Heart left ventricle (tissue), 16 donors: Measurements from ENCODE around the gene ZNF837. TPM values are rescaled to one million over a fixed set of nuclear protein-coding genes. Genes with fewer than 3 reads are reported as not detected.

ENCODE experiments used
- ATAC-seq, 4 donors: fragments of 200-7000 bp; cut with Tn5 transposase; one replicate each; pipeline ENCODE4 v1.9.1; 2020 to 2022; ENCODE audit warnings: moderate library complexity in 4 of 4, mild to moderate bottlenecking in 3 of 4, moderate number of reproducible peaks in 1 of 4
- DNase-seq, 5 donors: peaks; one replicate each; pipeline ENCODE4 v3.0.0-alpha.2; 2020
- H3K27ac ChIP-seq, 12 donors: fragments of 200-600 bp; sonication (generic) in 4 of 12; one replicate each; pipeline versions ENCODE4 v1.5.0 to v1.8.0; 2016 to 2022; ENCODE audit warnings: mild to moderate bottlenecking in 2 of 12
- H3K27me3 ChIP-seq, 9 donors: fragments of 200-600 bp; sonication (generic) in 2 of 9; one replicate each; pipeline versions ENCODE4 v1.5.1 to v1.8.0; 2016 to 2022; ENCODE audit warnings: mild to moderate bottlenecking in 3 of 9
- H3K36me3 ChIP-seq, 9 donors: fragments of 200-600 bp; sonication (generic) in 2 of 9; one replicate each; pipeline versions ENCODE4 v1.5.0 to v1.8.0; 2018 to 2022; ENCODE audit warnings: mild to moderate bottlenecking in 2 of 9
- H3K4me1 ChIP-seq, 12 donors: fragments of 200-600 bp; sonication (generic) in 4 of 12; one replicate each; pipeline versions ENCODE4 v1.5.0 to v1.8.0; 2016 to 2022; ENCODE audit warnings: mild to moderate bottlenecking in 3 of 12
- H3K4me3 ChIP-seq, 12 donors: fragments of 200-600 bp; sonication (generic) in 4 of 12; one replicate each; pipeline versions ENCODE4 v1.5.0 to v1.8.0; 2017 to 2022; ENCODE audit warnings: mild to moderate bottlenecking in 9 of 12, moderate library complexity in 4 of 12
- H3K9me3 ChIP-seq, 12 donors: fragments of 200-600 bp; sonication (generic) in 4 of 12; one replicate each; pipeline versions ENCODE4 v1.5.0 to v1.8.0; 2016 to 2022; ENCODE audit warnings: mild to moderate bottlenecking in 1 of 12
- CTCF ChIP-seq, 12 donors: fragments of 200-600 bp; sonication (generic) in 4 of 12; IDR thresholded peaks; one replicate each; pipeline versions ENCODE4 v1.5.0 to v1.8.0; 2018 to 2022; ENCODE audit warnings: antibody characterized with exemption in 12 of 12, mild to moderate bottlenecking in 5 of 12
- POLR2A ChIP-seq, 2 donors: fragments of 450-650 bp; IDR thresholded peaks; one replicate each; pipeline ENCODE4 v1.6.1; 2017; ENCODE audit warnings: antibody characterized with exemption in 2 of 2, mild to moderate bottlenecking in 2 of 2, moderate library complexity in 2 of 2
- WGBS, 4 donors: extraction: QIAGEN DNeasy Blood & Tissue Kit in 2 of 4; methylation state at CpG; one replicate each; pipeline versions ENCODE4 v1.1.5 to v1.1.7; 2013 to 2018; 5-methylcytosine and 5-hydroxymethylcytosine counted together
- intact Hi-C, 10 donors: fragments of 100-400 bp; cut with DNase I; formaldehyde crosslinking; loops; one replicate each; pipeline versions ENCODE4 v1.11.1 to v1.14.2; 2022
- polyA plus RNA-seq, 2 donors: library from polyadenylated mRNA; stranded (reverse); fragments of 200-250 nt; gene quantifications; one replicate each; pipeline ENCODE4 v1.2.3, GENCODE V29; 2013
- total RNA-seq, 9 donors: library from RNA; depleted of rRNA in 2 of 9; stranded (reverse); fragments of >200 nt in 2 of 9; fragmentation: NEBNext Ultra II Directional in 3 of 9; extraction: Animal tissue kit (Norgen Biotek cat#: 25700) in 3 of 9; gene quantifications; one replicate each; pipeline versions ENCODE4 v1.1.0 to v1.2.4, GENCODE V29; 2016 to 2023
- donor health status: ischemic (EF 13 %, LVEDD 7.1; RV severe dilation, severe dysfunction).
- donor health status: healthy with polysubstance abuse.
- donor health status: DM: no; HTN: yes; CAD: no.
- donor health status: DM: no; HTN: no; CAD: no.
- donor health status: ischemic (EF 25% LVEDD 6.9; RV normal size, moderate dysfunction).
- donor health status: ischemic (EF 25% LVEDD 5.7; RV mildly dilated, moderate dysfunction).
- donor health status: healthy.
- donor health status: DM: yes; HTN: yes; CAD: no.
- donor health status: ischemic (EF 35%, LVEDD 5.7; RV mildly dilated, moderate dysfunction).
- donor health status: nonischemic (EF 11% LVEDD 7.7; RV severe dilation, severe dysfunction).
- donor health status: DM: yes; HTN: yes; CAD: no.
- donor health status: PGD.
- donor health status: ischemic (EF 29% LVEDD 5.4; RV normal size, mild dysfunction).
- donor health status: nonischemic (EF 23%, LVEDD 6.1; RV moderate dilation, normal function).

The ZNF837 gene
- total and polyA plus RNA-seq, 11 donors, result 0.17 to 0.75 (median 0.57) TPM; not detected in 2

- DNase-seq (no peak), ATAC-seq (no peak)
- H3K4me3 ChIP-seq, result no peak within 1 kb of the TSS
- 64 to 84% (median 76%) methylated on average over 8 to 26 of the region's 26 CpGs for WGBS, 4 donors
- TF ChIP-seq POLR2A (IDR thresholded peaks at IDR 0.05), result no peak
- TF ChIP-seq CTCF (IDR thresholded peaks at IDR 0.05), result no peak
- H3K27ac ChIP-seq, result no peak within 1 kb of the TSS
- H3K36me3 ChIP-seq, result no peaks in the 10 kb centered on the region
- intact Hi-C loops, result no loop called here
- no peaks in the 10 kb centered on the region for H3K9me3 ChIP-seq
- peaks cover 9 to 72% (median 28%) of the 10 kb centered on the region in 9 donors for H3K27me3 ChIP-seq
- H3K4me1 ChIP-seq, result peaks cover 0 to 42% (median 23%) of the 10 kb centered on the region in 12 donors
Measured at GRCh38 chr19:58352760-58353671, 27.8 kb downstream of the ZNF837 start, which contains the start of gene A1BG. TSS of gene A1BG (minus strand) at chr19:58353492. CDS start at chr19:58353437, 55 bp downstream.

- Histone ChIP-seq H3K9me3 (no peaks in the 10 kb centered on the region), H3K27ac (no peak overlapping the region), H3K36me3 (no peaks in the 10 kb centered on the region), H3K4me3 (no peak overlapping the region), H3K27me3 (peaks cover 11 to 81% (median 36%) of the 10 kb centered on the region in 9 donors), H3K4me1 (peaks cover 0 to 37% (median 22%) of the 10 kb centered on the region in 12 donors)
- intact Hi-C loops, result no loop called here
- ATAC-seq (no peak), DNase-seq (no peak)
- WGBS, 4 donors, result 81 to 85% (median 84%) methylated on average over 20 to 23 of the region's 23 CpGs
- TF ChIP-seq POLR2A (IDR thresholded peaks at IDR 0.05), result no peak
- no peak for TF ChIP-seq CTCF (IDR thresholded peaks at IDR 0.05)
Measured at GRCh38 chr19:58351990-58352755, 28.7 kb downstream of the ZNF837 start.

GRCh38 chr19:58351558-58351878, 29.3 kb downstream of the ZNF837 start:
- Histone ChIP-seq H3K4me3 (no peak overlapping the region), H3K27ac (no peak overlapping the region), H3K36me3 (no peaks in the 10 kb centered on the region), H3K27me3 (peaks cover 14 to 87% (median 39%) of the 10 kb centered on the region in 9 donors), H3K9me3 (no peaks in the 10 kb centered on the region), H3K4me1 (peaks cover 0 to 30% (median 18%) of the 10 kb centered on the region in 12 donors)
- intact Hi-C loops, result no loop called here
- DNase-seq (no peak), ATAC-seq (no peak)
- TF ChIP-seq POLR2A (IDR thresholded peaks at IDR 0.05) (no peak), CTCF (IDR thresholded peaks at IDR 0.05) (no peak)
- 84 to 93% (median 89%) methylated on average over 9 of the region's 9 CpGs for WGBS, 4 donors
